Hepatocyte (in vitro differentiated cells): ENCODE data around the gene LARP4B.

ENCODE experiments used
- CTCF ChIP-seq: fragments of 200-600 bp; sonication (generic); IDR thresholded peaks from 2 replicates; pipeline ENCODE4 v1.5.1; 2016; ENCODE audit warnings: antibody characterized with exemption, mild to moderate bottlenecking; ENCODE audit not compliant: poor library complexity
- EZH2 ChIP-seq: fragments of 200-600 bp; sonication (generic); IDR thresholded peaks from 2 replicates; pipeline ENCODE4 v1.6.1; 2016; ENCODE audit warnings: antibody characterized with exemption, mild to moderate bottlenecking, borderline replicate concordance
- EZH2phosphoT487 ChIP-seq: fragments of 200-600 bp; sonication (generic); IDR thresholded peaks from one replicate; pipeline ENCODE4 v1.6.1; 2018; ENCODE audit warnings: antibody characterized with exemption, mild to moderate bottlenecking, low read depth, moderate library complexity; ENCODE audit not compliant: unreplicated experiment, severe bottlenecking

GRCh38 chr10:814536-815302 is 116.8 kb downstream of the LARP4B start:
- no peak for TF ChIP-seq CTCF
- no peak for TF ChIP-seq EZH2
- TF ChIP-seq EZH2phosphoT487 = no peak
